Ishikawa (cell line): ENCODE measurements around the gene SPECC1.

ENCODE experiments used
- EP300 ChIP-seq: IDR thresholded peaks from 2 replicates; pipeline ENCODE4 v1.6.1; 2012; ENCODE audit warnings: borderline replicate concordance
- RAD21 ChIP-seq: IDR thresholded peaks from 2 replicates; pipeline ENCODE4 v1.6.1; 2012; ENCODE audit warnings: low read depth
- TCF12 ChIP-seq: IDR thresholded peaks from 2 replicates; pipeline ENCODE4 v1.6.1; 2012; ENCODE audit warnings: low read depth
- USF1 ChIP-seq: IDR thresholded peaks from 2 replicates; pipeline ENCODE4 v1.6.1; 2012
- YY1 ChIP-seq: IDR thresholded peaks from 2 replicates; pipeline ENCODE4 v1.6.1; 2012; ENCODE audit warnings: low read depth
- ZBTB7A ChIP-seq: IDR thresholded peaks from 2 replicates; pipeline ENCODE4 v1.6.1; 2012; ENCODE audit warnings: low read depth
- TF ChIP-seq, protein P1 (sequence below): IDR thresholded peaks from 2 replicates; pipeline ENCODE4 v1.6.1; 2012; ENCODE audit warnings: low read depth, mild to moderate bottlenecking

DNA sequence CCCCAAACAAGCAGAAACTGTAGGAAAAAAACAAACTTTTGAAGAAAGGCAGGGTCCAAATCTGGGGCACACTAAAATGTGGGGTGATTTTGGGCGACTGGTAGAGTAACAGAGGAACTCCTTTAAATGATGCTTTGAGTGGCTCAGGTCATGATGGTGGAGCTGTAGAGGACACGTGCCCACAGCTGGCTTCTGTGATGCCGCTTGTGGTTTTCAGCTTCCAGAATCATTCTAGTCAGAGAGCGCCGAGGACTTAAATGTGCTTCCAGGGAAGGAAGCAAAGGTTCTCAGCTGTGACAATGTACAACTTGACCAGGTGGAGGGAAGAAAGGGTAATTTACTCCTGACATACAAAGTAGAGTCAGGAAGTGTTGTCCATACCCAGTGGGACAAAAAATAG is 295.8 kb downstream of the SPECC1 start:
- TF ChIP-seq USF1 (no peak), RAD21 (no peak), ZBTB7A (no peak), EP300 (no peak), YY1 (no peak), TCF12 (no peak)
- TF ChIP-seq, protein P1, sequence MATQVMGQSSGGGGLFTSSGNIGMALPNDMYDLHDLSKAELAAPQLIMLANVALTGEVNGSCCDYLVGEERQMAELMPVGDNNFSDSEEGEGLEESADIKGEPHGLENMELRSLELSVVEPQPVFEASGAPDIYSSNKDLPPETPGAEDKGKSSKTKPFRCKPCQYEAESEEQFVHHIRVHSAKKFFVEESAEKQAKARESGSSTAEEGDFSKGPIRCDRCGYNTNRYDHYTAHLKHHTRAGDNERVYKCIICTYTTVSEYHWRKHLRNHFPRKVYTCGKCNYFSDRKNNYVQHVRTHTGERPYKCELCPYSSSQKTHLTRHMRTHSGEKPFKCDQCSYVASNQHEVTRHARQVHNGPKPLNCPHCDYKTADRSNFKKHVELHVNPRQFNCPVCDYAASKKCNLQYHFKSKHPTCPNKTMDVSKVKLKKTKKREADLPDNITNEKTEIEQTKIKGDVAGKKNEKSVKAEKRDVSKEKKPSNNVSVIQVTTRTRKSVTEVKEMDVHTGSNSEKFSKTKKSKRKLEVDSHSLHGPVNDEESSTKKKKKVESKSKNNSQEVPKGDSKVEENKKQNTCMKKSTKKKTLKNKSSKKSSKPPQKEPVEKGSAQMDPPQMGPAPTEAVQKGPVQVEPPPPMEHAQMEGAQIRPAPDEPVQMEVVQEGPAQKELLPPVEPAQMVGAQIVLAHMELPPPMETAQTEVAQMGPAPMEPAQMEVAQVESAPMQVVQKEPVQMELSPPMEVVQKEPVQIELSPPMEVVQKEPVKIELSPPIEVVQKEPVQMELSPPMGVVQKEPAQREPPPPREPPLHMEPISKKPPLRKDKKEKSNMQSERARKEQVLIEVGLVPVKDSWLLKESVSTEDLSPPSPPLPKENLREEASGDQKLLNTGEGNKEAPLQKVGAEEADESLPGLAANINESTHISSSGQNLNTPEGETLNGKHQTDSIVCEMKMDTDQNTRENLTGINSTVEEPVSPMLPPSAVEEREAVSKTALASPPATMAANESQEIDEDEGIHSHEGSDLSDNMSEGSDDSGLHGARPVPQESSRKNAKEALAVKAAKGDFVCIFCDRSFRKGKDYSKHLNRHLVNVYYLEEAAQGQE = no peak
